ENCODE results near the gene RASAL2.
"Not testable (repeated sequence)": the region's sequence is repeated elsewhere in the genome, so short reads cannot be mapped to it uniquely, and the experiment has no call there.

RASAL2 gene

DNA sequence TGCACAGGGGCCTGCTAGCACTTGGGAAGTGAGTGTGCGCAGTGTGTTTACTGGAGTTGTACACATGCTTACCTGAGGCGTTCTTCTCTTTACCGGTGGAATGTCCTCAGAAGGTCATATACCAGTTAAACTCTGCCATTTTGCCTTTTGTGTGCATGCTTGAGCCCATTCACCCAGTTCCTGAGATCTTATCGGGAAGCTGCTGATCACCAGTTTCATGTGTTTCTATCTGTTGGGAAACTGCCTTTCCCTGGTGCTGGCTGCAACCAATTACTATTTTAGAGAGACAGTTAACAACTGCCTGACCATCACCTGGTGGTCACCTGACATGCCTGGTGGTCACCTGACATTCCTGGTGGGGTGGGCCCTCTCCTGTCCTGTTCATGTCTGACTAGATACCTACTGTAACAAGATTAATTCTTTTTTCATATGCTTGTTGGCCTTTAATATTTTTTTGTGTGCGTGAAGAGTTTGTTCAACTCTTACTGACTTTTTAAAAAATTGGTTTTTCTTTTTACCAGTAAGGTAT, 137.0 kb downstream of the RASAL2 start:
- H3K9me3 Mint-ChIP-seq, result no peaks in the 10 kb centered on the region
- ATAC-seq (replicated peaks) (no peak), DNase-seq (no peak)
- H3K4me3 Mint-ChIP-seq, result no peak overlapping the region
- no peaks in the 10 kb centered on the region for H3K4me1 Mint-ChIP-seq
- H3K36me3 Mint-ChIP-seq, result no peaks in the 10 kb centered on the region
- H3K27ac Mint-ChIP-seq, result no peak overlapping the region
- H3K27me3 Mint-ChIP-seq, result peaks cover 9 to 13% of the 10 kb centered on the region in 2 donors

DNA sequence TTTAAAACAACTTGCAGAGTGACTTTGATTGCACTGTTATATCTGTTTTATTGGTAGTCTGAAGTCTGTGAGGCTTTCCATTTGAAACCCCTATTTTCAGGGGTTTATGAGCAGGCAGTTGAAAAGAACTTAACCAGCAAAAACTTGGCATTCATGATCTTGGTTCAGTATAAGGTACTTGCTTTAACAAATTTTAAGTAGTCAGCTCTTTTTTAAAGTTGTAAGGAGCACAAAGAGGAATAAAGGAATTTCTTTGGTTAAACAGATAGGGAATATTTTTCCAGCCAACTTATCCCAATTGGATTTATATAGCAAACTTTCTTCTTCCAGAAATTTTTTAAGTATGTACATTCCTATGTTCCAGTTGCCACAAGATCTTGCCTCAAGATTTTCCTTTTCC, 138.2 kb downstream of the RASAL2 start:
- no peak overlapping the region for H3K4me3 Mint-ChIP-seq
- ATAC-seq (replicated peaks) (no peak), DNase-seq (no peak)
- H3K9me3 Mint-ChIP-seq, result no peaks in the 10 kb centered on the region
- peaks cover 7 to 9% of the 10 kb centered on the region in 2 donors for H3K27me3 Mint-ChIP-seq
- no peaks in the 10 kb centered on the region for H3K36me3 Mint-ChIP-seq
- H3K27ac Mint-ChIP-seq, result no peak overlapping the region
- no peaks in the 10 kb centered on the region for H3K4me1 Mint-ChIP-seq

DNA sequence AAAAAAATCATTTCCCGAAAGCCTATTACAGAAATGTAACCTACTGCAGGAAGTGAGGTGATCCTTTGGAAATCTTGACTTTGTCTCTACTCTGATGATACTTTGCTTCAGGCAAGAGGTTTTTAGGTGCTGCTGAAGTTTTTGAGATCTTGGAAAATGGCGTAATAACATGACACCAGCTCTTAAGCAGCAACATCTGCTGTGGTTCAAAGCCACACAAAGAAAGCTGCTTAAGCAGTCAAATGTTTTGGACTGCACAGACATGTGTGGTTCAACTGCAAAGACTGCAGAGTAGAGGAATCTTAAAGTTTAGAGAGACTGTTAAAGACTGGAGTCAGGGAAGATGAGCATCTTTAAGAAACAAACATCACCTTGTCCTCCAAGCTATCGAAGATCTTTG, 139.0 kb downstream of the RASAL2 start:
- no peak for ATAC-seq (replicated peaks)
- no peak overlapping the region for H3K4me3 Mint-ChIP-seq
- no peaks in the 10 kb centered on the region for H3K36me3 Mint-ChIP-seq
- DNase-seq, result no peak
- no peaks in the 10 kb centered on the region for H3K4me1 Mint-ChIP-seq
- H3K9me3 Mint-ChIP-seq, result no peaks in the 10 kb centered on the region
- peaks cover 9 to 12% of the 10 kb centered on the region in 2 donors for H3K27me3 Mint-ChIP-seq
- H3K27ac Mint-ChIP-seq, result no peak overlapping the region

DNA sequence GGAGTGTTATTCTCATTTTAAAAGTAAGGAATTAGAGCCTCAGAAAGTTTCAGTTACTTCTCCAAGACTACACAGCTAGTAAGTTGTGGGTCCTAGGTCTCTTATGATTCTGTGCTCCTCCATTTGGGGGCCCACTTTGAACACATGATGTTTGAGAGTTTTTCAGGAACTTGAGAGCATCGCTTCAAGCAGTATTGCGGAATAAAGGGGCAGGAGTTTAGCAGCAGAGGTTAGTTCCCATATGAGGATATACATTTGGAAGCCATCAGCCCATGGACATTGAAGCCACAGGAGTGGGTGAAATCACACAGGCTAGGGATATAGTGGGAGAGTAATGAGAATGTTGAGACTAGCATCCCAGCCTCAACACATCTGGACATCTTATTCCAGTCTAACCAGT, 143.2 kb downstream of the RASAL2 start:
- Mint-ChIP-seq H3K4me3 (no peak overlapping the region), H3K36me3 (no peaks in the 10 kb centered on the region), H3K4me1 (no peaks in the 10 kb centered on the region), H3K27me3 (peaks cover 5 to 12% of the 10 kb centered on the region in 2 donors), H3K27ac (no peak overlapping the region), H3K9me3 (no peaks in the 10 kb centered on the region)
- ATAC-seq (replicated peaks), result no peak
- no peak for DNase-seq

DNA sequence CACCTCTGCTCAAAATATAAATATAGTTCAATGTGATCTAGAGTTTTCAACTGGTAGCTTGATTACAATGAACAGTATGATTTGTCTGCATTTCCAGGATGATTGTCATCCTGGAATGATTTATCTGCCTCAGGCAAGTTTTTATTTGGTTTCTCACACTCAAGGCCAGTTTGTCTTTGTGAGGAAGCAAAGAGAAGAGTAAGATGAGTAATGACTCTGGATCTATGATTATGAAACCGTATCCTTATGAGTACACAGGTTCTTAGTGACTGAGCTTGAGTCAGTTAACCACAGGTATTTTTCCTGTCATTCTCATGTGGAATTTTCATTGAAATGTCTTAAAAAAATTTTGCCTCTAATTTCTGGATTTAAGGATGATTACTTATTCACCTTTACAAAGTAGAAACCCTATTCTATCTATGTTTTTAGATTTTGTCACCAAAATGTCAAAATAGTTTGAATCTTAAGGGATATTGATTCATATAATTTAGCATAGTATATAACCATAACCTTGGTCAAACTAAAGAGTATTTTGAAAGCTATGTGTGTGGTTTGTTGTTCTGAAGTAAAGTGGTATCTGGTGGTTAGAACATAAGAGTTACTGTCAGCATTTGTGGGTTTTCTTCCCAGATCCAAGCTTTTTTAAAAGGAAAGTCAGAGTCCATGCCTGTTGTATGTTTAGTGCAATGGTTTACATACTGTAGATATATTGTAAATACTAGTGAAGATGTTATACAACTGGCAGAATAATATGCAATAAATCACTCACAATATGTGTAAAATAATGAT, 145.0 kb downstream of the RASAL2 start:
- Mint-ChIP-seq H3K27me3 (peaks cover 5% of the 10 kb centered on the region in 2 donors), H3K36me3 (no peaks in the 10 kb centered on the region), H3K9me3 (no peaks in the 10 kb centered on the region), H3K27ac (no peak overlapping the region), H3K4me1 (no peaks in the 10 kb centered on the region), H3K4me3 (no peak overlapping the region)
- ATAC-seq (replicated peaks), result no peak
- DNase-seq, result no peak

DNA sequence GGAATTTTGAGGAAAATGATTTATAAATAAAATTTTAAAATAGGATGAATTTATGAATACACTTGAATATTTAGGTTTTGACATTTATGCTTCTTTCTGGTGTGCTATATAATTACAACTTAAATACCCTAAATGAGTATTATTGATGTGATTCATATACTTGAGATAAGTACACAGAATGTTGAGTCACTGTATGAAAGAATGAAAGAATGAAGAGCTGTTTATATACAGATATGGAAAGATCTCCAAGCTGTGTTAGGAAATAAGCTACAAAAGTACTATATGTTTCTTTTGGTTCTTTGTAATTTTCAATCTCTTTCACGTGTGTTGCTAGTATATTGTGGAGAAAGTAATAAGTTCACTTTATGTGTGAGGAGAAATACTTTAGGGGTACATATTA, 147.2 kb downstream of the RASAL2 start:
- ATAC-seq (replicated peaks) (no peak), DNase-seq (no peak)
- Mint-ChIP-seq H3K27ac (no peak overlapping the region), H3K9me3 (no peaks in the 10 kb centered on the region), H3K36me3 (no peaks in the 10 kb centered on the region), H3K4me3 (no peak overlapping the region), H3K27me3 (peaks cover 5% of the 10 kb centered on the region in 2 donors), H3K4me1 (no peaks in the 10 kb centered on the region)

DNA sequence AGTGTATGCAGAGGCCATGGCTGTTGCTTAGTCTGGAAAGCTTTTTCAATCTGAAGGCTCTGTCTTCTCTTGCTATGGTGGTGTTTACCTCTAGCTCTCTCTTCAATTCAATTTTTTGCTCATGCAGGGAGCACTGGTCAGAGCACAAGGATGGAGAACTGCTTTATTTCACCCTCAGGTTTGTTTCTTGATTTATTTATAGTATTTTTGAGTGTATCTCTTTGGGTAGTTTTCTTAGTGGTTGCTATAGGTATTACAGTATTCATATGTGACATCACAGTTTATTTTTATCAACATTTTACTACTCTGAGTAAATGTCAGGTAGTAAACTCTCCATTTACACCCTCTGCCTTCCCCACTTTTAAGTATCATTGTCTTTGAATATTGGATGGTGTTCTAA, 147.9 kb downstream of the RASAL2 start:
- H3K4me1 Mint-ChIP-seq, result no peaks in the 10 kb centered on the region
- no peak for ATAC-seq (replicated peaks)

DNA sequence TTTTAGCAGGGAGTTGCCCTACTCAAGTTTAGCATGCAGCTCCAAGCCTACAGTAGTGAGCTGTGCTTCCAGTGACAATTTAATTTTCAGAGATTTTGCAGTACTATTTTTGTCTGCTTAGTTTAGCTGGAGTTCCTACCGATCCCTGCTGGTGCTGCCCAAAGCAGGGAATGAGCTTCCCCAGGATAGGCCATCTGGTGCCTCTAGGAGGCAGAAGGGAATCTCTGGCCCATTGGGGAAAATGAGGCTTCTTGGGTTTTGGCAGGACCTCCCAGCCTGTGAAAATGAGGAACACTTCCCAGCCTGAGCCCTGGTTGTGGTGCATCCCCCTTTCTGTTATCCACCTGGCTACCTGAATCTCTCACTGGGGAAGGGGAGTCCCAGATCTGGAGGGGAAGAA, 149.2 kb downstream of the RASAL2 start:
- ATAC-seq (replicated peaks) (no peak), DNase-seq (no peak)
- H3K4me1 Mint-ChIP-seq, result no peaks in the 10 kb centered on the region
- H3K9me3 Mint-ChIP-seq, result peaks cover 9% of the 10 kb centered on the region in 2 donors
- H3K27me3 Mint-ChIP-seq, result peaks cover 12 to 18% of the 10 kb centered on the region in 2 donors
- H3K27ac Mint-ChIP-seq, result no peak overlapping the region
- no peaks in the 10 kb centered on the region for H3K36me3 Mint-ChIP-seq
- no peak overlapping the region for H3K4me3 Mint-ChIP-seq

More for the DNA sequence above, 147.9 kb downstream of the RASAL2 start:
- H3K27me3 Mint-ChIP-seq, result peaks cover 5 to 11% of the 10 kb centered on the region in 2 donors
- H3K27ac Mint-ChIP-seq, result no peak overlapping the region
- H3K36me3 Mint-ChIP-seq, result no peaks in the 10 kb centered on the region
- no peak overlapping the region for H3K4me3 Mint-ChIP-seq
- DNase-seq, result no peak
- H3K9me3 Mint-ChIP-seq, result no peaks in the 10 kb centered on the region

DNA sequence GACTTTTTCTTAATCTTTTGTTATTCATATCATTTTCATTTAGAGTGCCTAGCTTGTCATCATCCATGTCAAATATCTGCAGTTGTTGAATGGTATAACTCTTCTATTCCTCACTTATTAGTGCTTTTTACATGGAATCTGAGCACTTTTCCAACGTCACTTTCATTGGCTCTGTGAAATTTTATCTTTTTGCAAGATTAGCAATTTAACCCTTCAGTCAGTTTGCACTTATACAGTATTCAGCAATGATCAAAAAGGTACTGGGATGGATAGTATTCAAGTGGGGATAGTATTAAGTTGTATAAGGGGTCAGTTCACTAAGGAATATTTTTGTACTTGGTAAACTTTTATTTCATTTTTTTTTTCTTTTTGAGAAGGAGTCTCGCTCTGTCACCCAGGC, 150.0 kb downstream of the RASAL2 start:
- H3K27ac Mint-ChIP-seq, result no peak overlapping the region
- DNase-seq (no peak), ATAC-seq (replicated peaks) (no peak)
- H3K36me3 Mint-ChIP-seq, result peaks cover 0 to under 1% of the 10 kb centered on the region in 2 donors
- no peak overlapping the region for H3K4me3 Mint-ChIP-seq
- H3K27me3 Mint-ChIP-seq, result peaks cover 16 to 23% of the 10 kb centered on the region in 2 donors
- H3K4me1 Mint-ChIP-seq, result no peaks in the 10 kb centered on the region
- peaks cover 12 to 13% of the 10 kb centered on the region in 2 donors for H3K9me3 Mint-ChIP-seq

DNA sequence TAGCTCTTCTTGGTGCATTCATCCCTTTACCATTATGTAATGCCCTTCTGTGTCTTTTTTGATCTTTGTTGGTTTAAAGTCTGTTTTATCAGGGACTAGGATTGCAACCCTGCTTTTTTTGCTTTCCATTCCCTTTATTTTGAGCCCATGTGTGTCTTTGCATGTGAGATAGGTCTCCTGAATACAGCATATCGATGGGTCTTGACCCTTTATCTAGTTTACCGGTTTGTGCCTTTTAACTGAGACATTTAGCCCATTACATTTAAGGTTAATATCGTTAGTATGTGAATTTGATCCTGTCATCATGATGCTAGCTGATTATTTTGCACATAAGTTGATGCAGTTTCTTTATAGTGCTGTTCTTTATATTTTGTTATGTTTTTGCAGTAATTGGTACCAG, 154.4 kb downstream of the RASAL2 start:
- Mint-ChIP-seq H3K27me3 (peaks cover 20 to 35% of the 10 kb centered on the region in 2 donors), H3K9me3 (peaks cover 20 to 22% of the 10 kb centered on the region in 2 donors)
- not testable (repeated sequence) for ATAC-seq (replicated peaks); H3K4me3 Mint-ChIP-seq; H3K4me1 Mint-ChIP-seq; H3K36me3 Mint-ChIP-seq; DNase-seq; H3K27ac Mint-ChIP-seq

DNA sequence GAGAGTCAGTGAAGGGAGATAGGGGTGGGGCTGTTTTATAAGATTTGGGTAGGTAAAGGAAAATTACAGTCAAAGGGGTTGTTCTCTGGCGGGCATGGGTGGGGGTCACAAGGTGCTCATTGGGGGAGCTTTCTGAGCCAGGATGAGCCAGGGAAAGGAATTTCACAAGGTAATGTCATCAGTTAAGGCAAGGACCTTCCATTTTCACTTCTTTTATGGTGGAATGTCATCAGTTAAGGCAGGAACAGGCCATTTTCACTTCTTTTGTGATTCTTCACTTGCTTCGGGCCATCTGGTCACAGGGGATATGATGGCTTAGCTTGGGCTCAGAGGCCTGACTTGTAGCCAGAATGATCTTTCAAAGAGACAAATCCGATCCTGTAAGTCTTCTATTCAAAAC, 159.7 kb downstream of the RASAL2 start:
- H3K4me1 Mint-ChIP-seq; H3K27ac Mint-ChIP-seq; H3K4me3 Mint-ChIP-seq; ATAC-seq (replicated peaks); DNase-seq; H3K36me3 Mint-ChIP-seq: not testable (repeated sequence)
- H3K27me3 Mint-ChIP-seq, result peaks cover 27% of the 10 kb centered on the region in 2 donors
- peaks cover 18% of the 10 kb centered on the region in 2 donors for H3K9me3 Mint-ChIP-seq

DNA sequence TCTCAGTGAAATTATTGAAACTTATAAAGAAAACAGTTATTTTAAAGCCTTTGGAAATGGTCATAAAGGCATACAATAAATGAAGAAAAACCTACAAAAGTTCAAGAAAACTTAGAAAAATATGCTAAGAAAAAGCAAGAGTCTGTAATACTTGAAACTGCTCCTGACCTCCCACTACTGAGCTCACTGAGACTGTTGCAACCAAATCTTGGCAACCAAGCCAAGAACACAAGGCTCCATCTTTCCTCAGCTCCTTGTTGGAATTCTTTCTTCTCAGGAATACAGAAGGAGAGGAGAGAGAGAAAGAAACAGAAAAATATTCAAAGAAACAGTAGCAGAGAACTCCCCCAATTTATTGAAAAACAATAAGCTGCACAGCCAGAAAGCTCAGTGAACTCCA, 160.5 kb downstream of the RASAL2 start:
- ATAC-seq (replicated peaks) (no peak), DNase-seq (no peak)
- Mint-ChIP-seq H3K4me1 (no peaks in the 10 kb centered on the region), H3K9me3 (peaks cover 12 to 13% of the 10 kb centered on the region in 2 donors), H3K27me3 (peaks cover 21 to 22% of the 10 kb centered on the region in 2 donors), H3K36me3 (peaks cover 0 to 3% of the 10 kb centered on the region in 2 donors), H3K4me3 (no peak overlapping the region), H3K27ac (no peak overlapping the region)

DNA sequence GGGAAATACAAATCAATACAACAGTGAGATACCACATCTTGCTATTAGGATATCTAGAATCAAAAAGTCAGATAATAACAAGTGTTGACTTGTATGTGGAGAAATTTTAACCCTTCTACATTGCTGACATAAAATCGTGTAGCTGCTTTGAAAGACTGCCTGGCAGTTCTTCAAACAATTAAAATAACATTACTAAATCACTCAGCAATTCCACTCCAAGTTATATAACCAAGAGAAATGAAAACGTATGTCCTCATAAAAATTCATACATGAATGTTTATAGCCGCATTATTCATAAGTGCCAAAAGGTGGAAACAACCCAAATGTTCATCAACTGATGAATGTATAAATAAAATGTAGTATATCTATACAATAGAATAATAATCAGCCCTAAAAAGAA, 164.6 kb downstream of the RASAL2 start:
- no peak overlapping the region for H3K4me3 Mint-ChIP-seq
- H3K36me3 Mint-ChIP-seq, result no peaks in the 10 kb centered on the region
- H3K27ac Mint-ChIP-seq, result no peak overlapping the region
- ATAC-seq (replicated peaks) (no peak), DNase-seq (no peak)
- peaks cover 12 to 15% of the 10 kb centered on the region in 2 donors for H3K27me3 Mint-ChIP-seq
- peaks cover 5 to 9% of the 10 kb centered on the region in 2 donors for H3K9me3 Mint-ChIP-seq
- no peaks in the 10 kb centered on the region for H3K4me1 Mint-ChIP-seq

DNA sequence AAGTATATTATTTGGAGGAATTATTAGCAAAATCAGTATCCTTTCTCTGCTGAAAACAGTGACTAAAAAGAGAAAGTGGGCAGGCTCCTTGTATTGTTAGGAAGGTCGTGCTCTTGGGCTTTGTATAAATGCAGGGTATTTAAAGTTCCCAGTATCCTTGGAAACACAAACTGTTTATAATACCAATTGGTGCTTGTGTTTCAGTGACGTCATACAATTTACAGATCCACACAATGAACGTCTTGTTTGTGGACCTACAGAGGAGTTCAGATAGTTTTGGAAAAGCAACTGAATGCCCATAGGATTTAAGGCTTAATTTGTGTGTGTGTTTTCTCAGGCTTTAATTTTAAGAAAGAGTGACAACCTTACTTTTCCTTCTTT, 168.2 kb downstream of the RASAL2 start:
- H3K36me3 Mint-ChIP-seq, result no peaks in the 10 kb centered on the region
- H3K27me3 Mint-ChIP-seq, result no peaks in the 10 kb centered on the region
- ATAC-seq (replicated peaks), result no peak
- peaks cover 0 to under 1% of the 10 kb centered on the region in 2 donors for H3K9me3 Mint-ChIP-seq
- DNase-seq, result no peak
- H3K4me3 Mint-ChIP-seq, result no peak overlapping the region
- H3K4me1 Mint-ChIP-seq, result no peaks in the 10 kb centered on the region
- H3K27ac Mint-ChIP-seq, result no peak overlapping the region

DNA sequence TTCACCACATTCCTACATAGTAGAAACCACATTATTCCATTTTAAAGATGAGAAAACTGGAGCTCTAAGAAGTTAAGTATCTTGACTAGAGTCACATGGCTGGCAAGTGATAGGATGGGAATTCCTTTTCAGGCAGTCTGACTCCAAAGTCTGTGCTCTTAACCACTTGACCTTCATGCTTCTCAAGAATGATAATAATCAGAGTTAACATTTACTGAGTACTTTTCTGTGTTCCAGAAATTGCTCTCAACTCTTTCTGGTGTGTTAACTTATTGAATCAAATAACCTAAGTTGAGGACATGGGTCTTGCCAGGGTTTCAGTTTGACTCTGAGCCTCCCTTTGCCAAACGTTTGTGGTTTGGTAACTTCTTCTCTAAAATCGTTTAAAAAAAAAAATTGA, 169.4 kb downstream of the RASAL2 start:
- H3K27ac Mint-ChIP-seq, result no peak overlapping the region
- peaks cover 0 to 5% of the 10 kb centered on the region in 2 donors for H3K27me3 Mint-ChIP-seq
- H3K4me1 Mint-ChIP-seq, result no peaks in the 10 kb centered on the region
- ATAC-seq (replicated peaks) (peak; percentile 53 to 56), DNase-seq (no peak)
- H3K4me3 Mint-ChIP-seq, result no peak overlapping the region
- H3K9me3 Mint-ChIP-seq, result peaks cover 0 to 4% of the 10 kb centered on the region in 2 donors
- no peaks in the 10 kb centered on the region for H3K36me3 Mint-ChIP-seq

Data from stimulated activated naive B cell treated with anti-CD40 and anti-IgM and Interleukin-4, amounts not matched to agents 10 μg/mL and 1 μg/mL and 100 μg/mL, for 72 hours (primary cell).